Spleen (tissue), 7 donors: Measurements from ENCODE around the gene C14orf39.

Experiments used
- CTCF ChIP-seq, 11 experiments: fragments of 200-600 bp in 7 of 11; fragments of 450-650 bp in 4 of 11; sonication (generic) in 4 of 11; IDR thresholded peaks in 8 of 11; conservative IDR thresholded peaks in 3 of 11; 1 replicate in 7 of 11; 2 replicates in 4 of 11; pipeline versions ENCODE4 v1.4.0 to v1.8.0; 2016 to 2021; ENCODE audit warnings: antibody characterized with exemption in 11 of 11, inconsistent platforms in 4 of 11, mild to moderate bottlenecking in 1 of 11
- POLR2AphosphoS5 ChIP-seq, 3 donors: sonication (generic); formaldehyde crosslinking; IDR thresholded peaks; one replicate each; pipeline ENCODE4 v1.5.1; 2017; ENCODE audit warnings: antibody characterized with exemption in 3 of 3
- donor health status: DM: no; HTN: no; CAD: no; lungs with moderate emphysema.
- donor health status: DM: no; HTN: no; CAD: no.
- donor health status: DM: no; HTN: no; CAD: no.

DNA sequence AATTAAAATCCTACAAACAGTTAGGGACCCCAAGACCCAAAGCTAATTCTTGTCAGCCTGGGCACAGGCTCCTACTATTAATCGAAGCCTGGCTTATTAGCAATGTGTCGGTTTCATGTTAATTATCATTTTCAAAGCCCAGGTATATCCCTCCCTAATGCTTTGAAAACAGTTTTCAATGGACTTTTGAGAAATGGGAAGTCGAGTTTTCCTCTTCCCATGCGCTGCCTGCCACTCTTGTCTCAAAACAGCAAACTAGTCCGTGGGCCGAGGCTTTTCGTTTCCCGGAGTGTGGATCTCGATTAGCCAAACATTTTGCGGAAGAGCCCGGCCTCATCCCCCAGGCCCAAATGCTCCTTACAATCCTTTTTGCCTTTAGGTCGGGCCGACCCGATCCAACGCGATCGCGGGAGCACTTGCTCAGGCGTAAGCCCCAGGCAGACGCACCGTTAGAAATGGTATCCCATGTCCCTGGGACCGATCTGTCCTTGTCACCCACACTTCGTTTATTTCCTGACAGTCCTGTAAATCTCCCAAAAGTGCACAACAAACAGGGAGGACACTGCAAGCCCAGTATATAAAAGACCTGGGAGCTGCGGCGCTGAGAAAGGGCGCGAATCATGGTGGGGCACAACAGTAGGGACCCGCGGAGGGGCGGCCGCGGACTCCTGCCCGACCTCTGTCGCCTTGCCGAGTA lies 24.5 kb upstream of the C14orf39 start:
- no peak for TF ChIP-seq CTCF (IDR thresholded peaks at IDR 0.05 in 8 of 11, conservative IDR thresholded peaks at IDR 0.05 in 3 of 11)
- TF ChIP-seq POLR2AphosphoS5 (IDR thresholded peaks at IDR 0.05), result no peak
